HG02938 (cell line): ENCODE measurements around the gene C19orf85.

Experiments
- ATAC-seq: cut with Tn5 transposase; IDR thresholded peaks from one replicate; pipeline ENCODE4 v1.9.1; 2021; ENCODE audit warnings: mild to moderate bottlenecking, moderate library complexity; ENCODE audit not compliant: unreplicated experiment

C19orf85 gene

GRCh38 chr19:55489711-55490477, 25.3 kb upstream of the C19orf85 start:
- ATAC-seq, result no peak

- ATAC-seq, result no peak
Observed at GRCh38 chr19:55488986-55489710, 24.6 kb upstream of the C19orf85 start.

- no peak for ATAC-seq
Observed at GRCh38 chr19:55487924-55488687, 23.6 kb upstream of the C19orf85 start, which contains the start of gene SSC5D. Gene SSC5D (plus strand): TSS chr19:55488436. CDS start chr19:55488590, 154 bp downstream.

GRCh38 chr19:55486971-55487923, 22.7 kb upstream of the C19orf85 start:
- no peak for ATAC-seq

GRCh38 chr19:55486043-55486970, 21.8 kb upstream of the C19orf85 start:
- ATAC-seq, result no peak

- ATAC-seq, result no peak
Observed at GRCh38 chr19:55485439-55486011, 21.0 kb upstream of the C19orf85 start.

GRCh38 chr19:55484593-55485438, 20.3 kb upstream of the C19orf85 start, which contains the start of gene NAT14:
Gene NAT14 (plus strand): TSS chr19:55485188. CDS start chr19:55485709, 521 bp downstream.
- no peak for ATAC-seq

GRCh38 chr19:55483706-55484592, 19.4 kb upstream of the C19orf85 start:
- no peak for ATAC-seq

GRCh38 chr19:55482967-55483705, 18.6 kb upstream of the C19orf85 start:
- no peak for ATAC-seq

- no peak for ATAC-seq
Observed at GRCh38 chr19:55482156-55482961, 17.8 kb upstream of the C19orf85 start.

- no peak for ATAC-seq
Observed at GRCh38 chr19:55481794-55482155, 17.2 kb upstream of the C19orf85 start.

- no peak for ATAC-seq
Observed at GRCh38 chr19:55481148-55481793, 16.7 kb upstream of the C19orf85 start.

GRCh38 chr19:55479451-55480230, 15.1 kb upstream of the C19orf85 start:
- ATAC-seq, result no peak

GRCh38 chr19:55479045-55479444, 14.5 kb upstream of the C19orf85 start:
- no peak for ATAC-seq
